Measurements from ENCODE around the gene CAMK2B. TPM values are rescaled to one million over a fixed set of nuclear protein-coding genes. Genes with fewer than 3 reads are reported as not detected.

The CAMK2B gene
- total RNA-seq, 1 experiment from 2014 or later: not detected

DNA sequence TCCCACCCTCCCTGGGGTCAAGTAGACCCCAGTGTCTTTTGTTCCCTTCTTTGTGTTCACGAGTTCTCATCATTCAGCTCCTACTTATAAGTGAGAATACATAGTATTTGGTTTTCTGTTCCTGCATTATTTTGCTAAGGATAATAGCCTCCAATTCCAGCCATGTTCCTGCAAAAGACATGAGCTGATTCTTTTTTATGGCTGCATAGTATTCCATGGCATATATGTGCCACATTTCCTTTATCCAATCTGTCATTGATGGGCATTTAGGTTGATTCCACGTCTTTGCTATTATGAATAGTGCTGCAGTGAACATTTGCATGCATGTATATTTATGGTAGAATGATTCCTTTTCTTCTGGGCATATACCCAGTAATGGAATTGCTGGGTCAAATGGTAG lies 28.3 kb upstream of the CAMK2B start:
- no peak for TF ChIP-seq CTCF (IDR thresholded peaks at IDR 0.05; ENCODE audit: unreplicated experiment)
- no peak overlapping the region for H3K4me3 Mint-ChIP-seq (ENCODE audit: low read depth, unreplicated experiment)
- H3K27me3 Mint-ChIP-seq (ENCODE audit: unreplicated experiment): peaks cover 51% of the 10 kb centered on the region
- H3K27ac Mint-ChIP-seq (ENCODE audit: unreplicated experiment): no peak overlapping the region
- no peaks in the 10 kb centered on the region for H3K4me1 Mint-ChIP-seq (ENCODE audit: low read depth, unreplicated experiment)
- H3K36me3 Mint-ChIP-seq (ENCODE audit: insufficient read depth, unreplicated experiment): no peaks in the 10 kb centered on the region
- DNase-seq: no peak
- intact Hi-C loops (cut with micrococcal nuclease; ENCODE audit: unreplicated experiment): no loop called here
- H3K9me3 Mint-ChIP-seq (ENCODE audit: low read depth, unreplicated experiment): peaks cover 6% of the 10 kb centered on the region
- BruUV-seq (replicated peaks): no TSS peak
- CTCF ChIA-PET: no interaction called here

DNA sequence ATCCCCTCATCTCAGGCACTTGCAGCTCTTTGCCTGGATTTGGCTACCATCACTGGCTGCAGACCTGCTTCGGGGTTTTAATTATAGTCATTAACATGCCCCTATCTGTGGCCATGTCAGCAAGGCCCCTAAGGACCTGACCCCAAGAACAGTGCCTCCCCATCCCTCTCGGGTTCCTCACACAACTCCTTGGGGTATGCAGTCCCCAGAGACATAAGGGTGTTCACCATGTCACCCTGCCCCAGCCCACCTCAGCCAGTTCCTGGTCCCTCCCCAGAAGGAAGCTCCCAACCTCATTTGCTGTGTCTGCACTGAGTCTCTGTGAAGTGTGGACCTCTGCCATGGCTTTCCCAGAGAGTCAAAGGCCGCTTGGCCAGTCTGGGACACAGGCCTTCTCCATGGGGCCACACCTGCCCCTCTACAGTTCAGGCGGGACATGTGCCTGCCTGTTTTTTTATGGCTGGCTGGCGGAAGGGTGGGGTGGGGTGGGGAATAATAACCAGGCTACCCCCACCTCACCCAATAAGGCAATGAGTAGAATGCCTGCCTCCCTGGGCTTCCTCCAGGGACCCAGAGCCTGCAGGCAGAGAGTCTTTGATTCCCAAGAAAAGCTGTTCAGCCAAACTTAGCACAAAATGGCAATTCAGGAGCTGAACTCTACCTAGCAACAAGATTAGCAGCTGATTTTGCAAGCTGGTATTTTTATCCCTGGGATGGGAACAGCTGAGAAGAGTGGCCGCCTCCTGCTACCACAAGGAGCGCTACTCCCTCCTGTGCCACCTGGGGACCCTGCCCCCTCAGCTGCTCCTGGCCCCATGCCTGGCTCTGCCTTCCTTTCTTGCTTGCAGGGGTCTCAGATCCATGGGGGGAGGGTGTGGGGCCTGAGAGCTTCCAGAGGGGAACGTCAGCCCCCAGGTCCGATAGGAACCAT lies 23.7 kb upstream of the CAMK2B start:
- no peak for DNase-seq
- Mint-ChIP-seq H3K36me3 (ENCODE audit: insufficient read depth, unreplicated experiment) (no peaks in the 10 kb centered on the region), H3K27me3 (ENCODE audit: unreplicated experiment) (peaks cover 43% of the 10 kb centered on the region), H3K9me3 (ENCODE audit: low read depth, unreplicated experiment) (no peaks in the 10 kb centered on the region), H3K27ac (ENCODE audit: unreplicated experiment) (no peak overlapping the region), H3K4me3 (ENCODE audit: low read depth, unreplicated experiment) (no peak overlapping the region), H3K4me1 (ENCODE audit: low read depth, unreplicated experiment) (no peaks in the 10 kb centered on the region)
- TF ChIP-seq CTCF (IDR thresholded peaks at IDR 0.05; ENCODE audit: unreplicated experiment): no peak
- BruUV-seq (replicated peaks): no TSS peak
- intact Hi-C loops (cut with micrococcal nuclease; ENCODE audit: unreplicated experiment): loop anchor here (5.0 kb wide), 1 partner anchor 218 kb away; no protein-coding TSS in a partner anchor
- CTCF ChIA-PET: interaction anchor here (0.6 to 1.4 kb wide), 5 partner anchors 11 to 605 kb away, joined by 3 to 8 read pairs (median 4); no protein-coding TSS in a partner anchor

- TF ChIP-seq CTCF (IDR thresholded peaks at IDR 0.05; ENCODE audit: unreplicated experiment): peak; percentile 69
- intact Hi-C loops (cut with micrococcal nuclease; ENCODE audit: unreplicated experiment): loop anchor here (5.0 kb wide), 1 partner anchor 219 kb away; no protein-coding TSS in a partner anchor
- CTCF ChIA-PET: interaction anchor here (1.0 to 1.4 kb wide), 3 partner anchors 10 to 217 kb away, joined by 3 to 8 read pairs (median 3); no protein-coding TSS in a partner anchor
- H3K27ac Mint-ChIP-seq (ENCODE audit: unreplicated experiment): no peak overlapping the region
- H3K36me3 Mint-ChIP-seq (ENCODE audit: insufficient read depth, unreplicated experiment): no peaks in the 10 kb centered on the region
- H3K27me3 Mint-ChIP-seq (ENCODE audit: unreplicated experiment): peaks cover 39% of the 10 kb centered on the region
- no peak overlapping the region for H3K4me3 Mint-ChIP-seq (ENCODE audit: low read depth, unreplicated experiment)
- no peaks in the 10 kb centered on the region for H3K9me3 Mint-ChIP-seq (ENCODE audit: low read depth, unreplicated experiment)
- H3K4me1 Mint-ChIP-seq (ENCODE audit: low read depth, unreplicated experiment): no peaks in the 10 kb centered on the region
- peak; percentile 46 for DNase-seq
- no TSS peak for BruUV-seq (replicated peaks)
Measured at GRCh38 chr7:44348300-44348699, 22.9 kb upstream of the CAMK2B start.

DNA sequence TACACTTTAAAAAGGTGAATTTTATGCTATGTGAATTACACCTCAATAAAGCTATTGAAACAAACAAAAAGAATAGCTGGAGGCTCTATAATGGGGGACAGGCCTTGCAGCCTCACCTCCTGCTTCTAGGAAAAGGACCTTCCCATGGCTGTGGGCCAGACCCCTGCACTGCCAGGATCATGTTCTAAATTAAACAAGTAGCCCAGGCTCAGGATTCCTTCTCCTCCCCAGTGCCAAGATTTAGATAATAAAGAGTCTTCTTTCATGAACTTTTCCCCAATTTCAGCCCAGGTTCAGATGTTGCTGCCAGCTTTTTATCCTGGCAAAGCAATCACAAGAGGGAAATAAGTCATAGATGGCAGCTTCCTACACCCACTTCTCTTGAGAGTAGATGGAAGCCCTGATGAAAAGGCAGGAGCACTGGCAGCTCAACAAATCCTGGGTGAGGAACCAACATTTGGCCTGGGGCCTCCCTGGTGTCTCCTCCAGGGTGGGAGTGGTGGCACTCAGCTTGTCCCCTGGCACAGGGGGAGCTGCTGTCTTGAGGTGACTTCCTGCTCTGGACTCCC lies 22.2 kb upstream of the CAMK2B start:
- H3K27me3 Mint-ChIP-seq (ENCODE audit: unreplicated experiment): peaks cover 39% of the 10 kb centered on the region
- no peaks in the 10 kb centered on the region for H3K9me3 Mint-ChIP-seq (ENCODE audit: low read depth, unreplicated experiment)
- CTCF ChIA-PET: interaction anchor here (1.2 to 1.4 kb wide), 2 partner anchors 142 to 218 kb away, joined by 3 read pairs; no protein-coding TSS in a partner anchor
- TF ChIP-seq CTCF (IDR thresholded peaks at IDR 0.05; ENCODE audit: unreplicated experiment): no peak
- intact Hi-C loops (cut with micrococcal nuclease; ENCODE audit: unreplicated experiment): loop anchor here (5.0 kb wide), 1 partner anchor 220 kb away; no protein-coding TSS in a partner anchor
- no peak overlapping the region for H3K4me3 Mint-ChIP-seq (ENCODE audit: low read depth, unreplicated experiment)
- H3K27ac Mint-ChIP-seq (ENCODE audit: unreplicated experiment): no peak overlapping the region
- no peak for DNase-seq
- no peaks in the 10 kb centered on the region for H3K36me3 Mint-ChIP-seq (ENCODE audit: insufficient read depth, unreplicated experiment)
- H3K4me1 Mint-ChIP-seq (ENCODE audit: low read depth, unreplicated experiment): no peaks in the 10 kb centered on the region
- BruUV-seq (replicated peaks): no TSS peak

Measured in Calu3 (cell line).